Smooth muscle cell (in vitro differentiated cells): Measurements from ENCODE around the gene PPIC. TPM values are rescaled to one million over a fixed set of nuclear protein-coding genes. Genes with fewer than 3 reads are reported as not detected.

ENCODE experiments used
- DNase-seq: peaks from one replicate; lab custom pipeline; 2025; ENCODE audit not compliant: unreplicated experiment; lab: John Stamatoyannopoulos, UW
- H2AFZ ChIP-seq: fragments of 200-600 bp; sonication (generic); 2 replicates; pipeline ENCODE4 v1.6.0; 2016; ENCODE audit warnings: antibody characterized with exemption, low read depth, mild to moderate bottlenecking
- H3F3A ChIP-seq: fragments of 200-600 bp; sonication (generic); 2 replicates; pipeline ENCODE4 v1.6.0; 2017; ENCODE audit warnings: antibody characterized with exemption, low read depth
- H3K27ac ChIP-seq: fragments of 200-600 bp; sonication (generic); 2 replicates; pipeline ENCODE4 v1.5.1; 2016; ENCODE audit warnings: low read depth, mild to moderate bottlenecking
- H3K27me3 ChIP-seq: fragments of 200-600 bp; sonication (generic); 2 replicates; pipeline ENCODE4 v1.6.1; 2016; ENCODE audit warnings: low read depth, mild to moderate bottlenecking
- H3K36me3 ChIP-seq: fragments of 200-600 bp; sonication (generic); 2 replicates; pipeline ENCODE4 v1.5.1; 2016; ENCODE audit warnings: low read depth
- H3K4me1 ChIP-seq: fragments of 200-600 bp; sonication (generic); 2 replicates; pipeline ENCODE4 v1.5.1; 2016; ENCODE audit warnings: low read depth
- H3K4me2 ChIP-seq: fragments of 200-600 bp; sonication (generic); 2 replicates; pipeline ENCODE4 v1.6.0; 2016; ENCODE audit warnings: mild to moderate bottlenecking
- H3K4me3 ChIP-seq: fragments of 200-600 bp; sonication (generic); 2 replicates; pipeline ENCODE4 v1.5.1; 2016; ENCODE audit warnings: mild to moderate bottlenecking
- H3K79me2 ChIP-seq: fragments of 200-600 bp; sonication (generic); 2 replicates; pipeline ENCODE4 v1.6.0; 2016; ENCODE audit warnings: low read depth, mild to moderate bottlenecking
- H3K9ac ChIP-seq: fragments of 200-600 bp; sonication (generic); 2 replicates; pipeline ENCODE4 v1.6.0; 2016; ENCODE audit warnings: low read depth
- H3K9me3 ChIP-seq: fragments of 200-600 bp; sonication (generic); replicated peaks from 2 replicates; pipeline ENCODE4 v1.5.1; 2016; ENCODE audit warnings: low read depth
- H4K20me1 ChIP-seq: fragments of 200-600 bp; sonication (generic); 2 replicates; pipeline ENCODE4 v1.6.0; 2016; ENCODE audit warnings: low read depth
- CTCF ChIP-seq: fragments of 200-600 bp; sonication (generic); IDR thresholded peaks from 2 replicates; pipeline ENCODE4 v1.5.1; 2017; ENCODE audit warnings: borderline replicate concordance, mild to moderate bottlenecking, antibody characterized with exemption; ENCODE audit not compliant: insufficient read depth, poor library complexity, severe bottlenecking
- WGBS: methylation state at CpG from one replicate; pipeline ENCODE4 v1.1.7; 2016; ENCODE audit warnings: low lambda C conversion rate; 5-methylcytosine and 5-hydroxymethylcytosine counted together
- polyA plus RNA-seq: library from polyadenylated mRNA; unstranded; fragments of >200 nt; fragmentation: Nextera tagmentation; extraction: Ambion mirVana; gene quantifications from 2 replicates; pipeline ENCODE4 v1.2.1, GENCODE V29; 2016
- total RNA-seq: library from RNA; depleted of rRNA; stranded (reverse); fragments of >200 nt; gene quantifications from 2 replicates; pipeline ENCODE4 v1.2.3, GENCODE V29; 2014

The PPIC gene
- total and polyA plus RNA-seq, 2 experiments from 2014 or later = 119 to 331 TPM

DNA sequence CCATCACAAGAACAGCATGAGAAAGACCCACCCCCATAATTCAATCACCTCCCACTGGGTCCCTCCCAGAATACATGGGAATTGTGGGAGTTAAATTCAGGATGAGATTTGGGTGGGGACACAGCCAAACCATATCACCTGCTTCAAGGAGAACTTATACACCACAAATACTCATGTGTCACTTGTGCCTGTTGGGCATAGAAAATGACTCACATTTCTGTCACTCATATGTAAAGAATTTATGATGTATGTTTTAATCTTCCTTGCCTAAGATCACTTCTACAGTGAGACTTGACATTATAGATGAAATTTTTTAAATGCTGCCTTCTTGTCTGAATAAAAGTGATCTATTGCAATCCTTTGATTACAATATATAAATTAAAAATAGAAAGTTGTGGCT lies 29.5 kb upstream of the PPIC start:
- H3K4me3 ChIP-seq = no peak overlapping the region
- H2AFZ ChIP-seq = no peak overlapping the region
- no peak for DNase-seq
- H3K27ac ChIP-seq = no peak overlapping the region
- no peak overlapping the region for H3K9ac ChIP-seq
- H3K9me3 ChIP-seq = no peaks in the 10 kb centered on the region
- no peaks in the 10 kb centered on the region for H3K4me1 ChIP-seq
- no peaks in the 10 kb centered on the region for H3F3A ChIP-seq
- H3K4me2 ChIP-seq = no peak overlapping the region
- TF ChIP-seq CTCF = no peak
- H3K27me3 ChIP-seq = no peaks in the 10 kb centered on the region
- H4K20me1 ChIP-seq = no peaks in the 10 kb centered on the region
- H3K36me3 ChIP-seq = no peaks in the 10 kb centered on the region
- H3K79me2 ChIP-seq = no peaks in the 10 kb centered on the region

DNA sequence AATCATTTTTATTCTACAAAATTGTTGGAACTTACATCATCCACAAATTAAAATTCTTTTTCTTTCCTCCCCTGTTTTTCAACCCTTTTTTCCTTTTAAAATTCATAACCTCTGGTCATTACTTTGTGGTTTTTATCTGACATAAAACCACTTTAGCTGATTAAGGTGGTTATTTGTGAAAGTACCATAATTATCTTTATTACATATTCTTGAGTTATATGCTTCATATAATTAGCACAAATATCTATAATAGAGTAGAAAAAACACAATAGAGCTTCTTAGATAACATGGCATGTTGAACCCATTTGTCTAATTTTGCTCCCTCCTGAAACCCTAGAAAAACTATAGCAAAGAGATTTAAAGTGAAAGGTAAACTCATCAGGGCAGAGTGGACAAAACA lies 22.9 kb upstream of the PPIC start:
- H3K27me3 ChIP-seq = no peaks in the 10 kb centered on the region
- no peak overlapping the region for H3K4me2 ChIP-seq
- H3K36me3 ChIP-seq = peaks cover 4% of the 10 kb centered on the region
- H3K79me2 ChIP-seq = no peaks in the 10 kb centered on the region
- H4K20me1 ChIP-seq = no peaks in the 10 kb centered on the region
- H2AFZ ChIP-seq = no peak overlapping the region
- no peaks in the 10 kb centered on the region for H3K9me3 ChIP-seq
- no peaks in the 10 kb centered on the region for H3K4me1 ChIP-seq
- H3K27ac ChIP-seq = no peak overlapping the region
- no peaks in the 10 kb centered on the region for H3F3A ChIP-seq
- H3K4me3 ChIP-seq = no peak overlapping the region
- no peak for TF ChIP-seq CTCF
- no peak overlapping the region for H3K9ac ChIP-seq
- no peak for DNase-seq

GRCh38 chr5:123051206-123051605 lies 14.7 kb upstream of the PPIC start:
- Histone ChIP-seq H3K4me3 (no peak overlapping the region), H3K27ac (no peak overlapping the region), H3K36me3 (no peaks in the 10 kb centered on the region), H3F3A (no peaks in the 10 kb centered on the region), H2AFZ (no peak overlapping the region), H3K4me1 (no peaks in the 10 kb centered on the region), H3K9me3 (no peaks in the 10 kb centered on the region), H3K9ac (no peak overlapping the region), H3K4me2 (no peak overlapping the region), H3K27me3 (no peaks in the 10 kb centered on the region), H3K79me2 (no peaks in the 10 kb centered on the region), H4K20me1 (no peaks in the 10 kb centered on the region)
- no peak for DNase-seq
- TF ChIP-seq CTCF = no peak
- WGBS = 93% methylated on average over 2 of the region's 2 CpGs

- Histone ChIP-seq H3K9ac (no peak overlapping the region), H3K4me3 (no peak overlapping the region), H3K27ac (peak overlapping the region; percentile 4), H3K79me2 (peaks cover 5% of the 10 kb centered on the region), H4K20me1 (no peaks in the 10 kb centered on the region), H3K4me1 (no peaks in the 10 kb centered on the region), H3K9me3 (no peaks in the 10 kb centered on the region), H3K36me3 (no peaks in the 10 kb centered on the region), H3K27me3 (no peaks in the 10 kb centered on the region), H3K4me2 (no peak overlapping the region), H2AFZ (no peak overlapping the region), H3F3A (peaks cover 8% of the 10 kb centered on the region)
- TF ChIP-seq CTCF = no peak
- DNase-seq = no peak
- 44% methylated on average over 1 of the region's 1 CpG for WGBS
These were observed 11.2 kb upstream of the PPIC start for GRCh38 chr5:123047706-123048105.
